ENCODE data around the gene SNRPA1.

DNA sequence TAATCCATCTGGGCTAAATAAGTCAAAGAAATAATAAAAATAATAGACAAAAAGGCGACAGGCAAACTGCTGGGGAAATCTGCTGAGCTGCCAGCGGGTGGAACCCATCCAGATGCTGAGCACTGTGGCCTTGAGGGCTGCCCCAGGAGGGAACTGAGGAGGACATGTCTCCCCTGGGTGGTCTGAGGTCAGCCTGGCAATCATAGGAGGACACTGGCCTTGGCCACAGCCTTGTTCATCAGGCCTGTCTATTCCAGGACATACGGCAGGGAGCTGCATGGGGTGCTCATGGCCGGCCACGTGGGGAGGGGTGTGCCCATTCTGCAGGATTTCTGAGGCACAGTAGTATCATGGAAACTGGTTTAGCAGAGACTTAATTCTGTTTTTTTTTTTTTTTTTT, 21.5 kb upstream of the SNRPA1 start:
- TF ChIP-seq, protein P1, sequence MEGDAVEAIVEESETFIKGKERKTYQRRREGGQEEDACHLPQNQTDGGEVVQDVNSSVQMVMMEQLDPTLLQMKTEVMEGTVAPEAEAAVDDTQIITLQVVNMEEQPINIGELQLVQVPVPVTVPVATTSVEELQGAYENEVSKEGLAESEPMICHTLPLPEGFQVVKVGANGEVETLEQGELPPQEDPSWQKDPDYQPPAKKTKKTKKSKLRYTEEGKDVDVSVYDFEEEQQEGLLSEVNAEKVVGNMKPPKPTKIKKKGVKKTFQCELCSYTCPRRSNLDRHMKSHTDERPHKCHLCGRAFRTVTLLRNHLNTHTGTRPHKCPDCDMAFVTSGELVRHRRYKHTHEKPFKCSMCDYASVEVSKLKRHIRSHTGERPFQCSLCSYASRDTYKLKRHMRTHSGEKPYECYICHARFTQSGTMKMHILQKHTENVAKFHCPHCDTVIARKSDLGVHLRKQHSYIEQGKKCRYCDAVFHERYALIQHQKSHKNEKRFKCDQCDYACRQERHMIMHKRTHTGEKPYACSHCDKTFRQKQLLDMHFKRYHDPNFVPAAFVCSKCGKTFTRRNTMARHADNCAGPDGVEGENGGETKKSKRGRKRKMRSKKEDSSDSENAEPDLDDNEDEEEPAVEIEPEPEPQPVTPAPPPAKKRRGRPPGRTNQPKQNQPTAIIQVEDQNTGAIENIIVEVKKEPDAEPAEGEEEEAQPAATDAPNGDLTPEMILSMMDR (IDR thresholded peaks at IDR 0.05; ENCODE audit: low read depth, low read length): no peak
- no peak for TF ChIP-seq EZH2phosphoT487 (IDR thresholded peaks at IDR 0.05; ENCODE audit: low read depth)
